BE2C (cell line): ENCODE measurements around the gene ETFRF1.

Experiments
- DNase-seq: peaks from one replicate; pipeline ENCODE4 v3.0.0-alpha.2; 2020
- H3K27me3 ChIP-seq: fragments of 250-450 bp; sonication (Bioruptor Pico); 2 replicates; pipeline ENCODE4 v1.5.1; 2020; ENCODE audit warnings: mild to moderate bottlenecking
- H3K36me3 ChIP-seq: fragments of 250-450 bp; sonication (Bioruptor Pico); 2 replicates; pipeline ENCODE4 v1.5.1; 2020; ENCODE audit warnings: mild to moderate bottlenecking
- H3K4me1 ChIP-seq: fragments of 250-450 bp; sonication (Bioruptor Pico); 2 replicates; pipeline ENCODE4 v1.5.1; 2020
- H3K4me3 ChIP-seq: 2 replicates; pipeline ENCODE4 v1.5.1; 2011; ENCODE audit warnings: low read depth, low read length
- H3K9me3 ChIP-seq: fragments of 250-450 bp; sonication (Bioruptor Pico); 2 replicates; pipeline ENCODE4 v1.5.1; 2020
- CTCF ChIP-seq: IDR thresholded peaks from 2 replicates; pipeline ENCODE4 v1.5.1; 2012; ENCODE audit warnings: mild to moderate bottlenecking, low read depth, low read length

Gene ETFRF1

GRCh38 chr12:25252946-25253345 lies 57.9 kb downstream of the ETFRF1 start:
- no peak overlapping the region for H3K4me3 ChIP-seq
- peaks cover 6% of the 10 kb centered on the region for H3K4me1 ChIP-seq
- TF ChIP-seq CTCF = no peak

GRCh38 chr12:25253371-25254068 lies 58.5 kb downstream of the ETFRF1 start:
- no peak overlapping the region for H3K4me3 ChIP-seq
- no peak for TF ChIP-seq CTCF
- no peaks in the 10 kb centered on the region for H3K36me3 ChIP-seq
- no peaks in the 10 kb centered on the region for H3K9me3 ChIP-seq
- peaks cover 6% of the 10 kb centered on the region for H3K4me1 ChIP-seq
- no peaks in the 10 kb centered on the region for H3K27me3 ChIP-seq
- no peak for DNase-seq

More at GRCh38 chr12:25252946-25253345, 57.9 kb downstream of the ETFRF1 start:
- Histone ChIP-seq H3K27me3 (no peaks in the 10 kb centered on the region), H3K36me3 (no peaks in the 10 kb centered on the region), H3K9me3 (no peaks in the 10 kb centered on the region)
- no peak for DNase-seq

GRCh38 chr12:25254271-25254880 lies 59.3 kb downstream of the ETFRF1 start:
- Histone ChIP-seq H3K9me3 (no peaks in the 10 kb centered on the region), H3K27me3 (no peaks in the 10 kb centered on the region), H3K36me3 (no peaks in the 10 kb centered on the region), H3K4me1 (peaks cover 6% of the 10 kb centered on the region), H3K4me3 (no peak overlapping the region)
- no peak for TF ChIP-seq CTCF
- no peak for DNase-seq
